GM06990 (cell line): Measurements from ENCODE around the gene KCTD19.

ENCODE experiments used
- DNase-seq: peaks from one replicate; pipeline ENCODE4 v3.0.0-alpha.2; 2011; ENCODE audit not compliant: insufficient read length; ENCODE audit errors: extremely low read depth
- H3K27me3 ChIP-seq: replicated peaks from 2 replicates; pipeline ENCODE4 v1.6.0; 2011; ENCODE audit warnings: low read length; ENCODE audit not compliant: control insufficient read depth, insufficient read depth
- H3K36me3 ChIP-seq: 2 replicates; pipeline ENCODE4 v1.5.1; 2011; ENCODE audit warnings: low read length; ENCODE audit not compliant: control insufficient read depth, insufficient read depth
- H3K4me3 ChIP-seq: replicated peaks from 2 replicates; pipeline ENCODE4 v1.5.1; 2011; ENCODE audit warnings: low read depth, mild to moderate bottlenecking, control low read depth, low read length
- TF ChIP-seq, protein P1 (sequence below): IDR thresholded peaks from 2 replicates; pipeline ENCODE4 v1.5.1; 2011; ENCODE audit warnings: low read length, control low read depth, mild to moderate bottlenecking, inconsistent platforms; ENCODE audit not compliant: insufficient read depth, poor library complexity, severe bottlenecking

Gene KCTD19

DNA sequence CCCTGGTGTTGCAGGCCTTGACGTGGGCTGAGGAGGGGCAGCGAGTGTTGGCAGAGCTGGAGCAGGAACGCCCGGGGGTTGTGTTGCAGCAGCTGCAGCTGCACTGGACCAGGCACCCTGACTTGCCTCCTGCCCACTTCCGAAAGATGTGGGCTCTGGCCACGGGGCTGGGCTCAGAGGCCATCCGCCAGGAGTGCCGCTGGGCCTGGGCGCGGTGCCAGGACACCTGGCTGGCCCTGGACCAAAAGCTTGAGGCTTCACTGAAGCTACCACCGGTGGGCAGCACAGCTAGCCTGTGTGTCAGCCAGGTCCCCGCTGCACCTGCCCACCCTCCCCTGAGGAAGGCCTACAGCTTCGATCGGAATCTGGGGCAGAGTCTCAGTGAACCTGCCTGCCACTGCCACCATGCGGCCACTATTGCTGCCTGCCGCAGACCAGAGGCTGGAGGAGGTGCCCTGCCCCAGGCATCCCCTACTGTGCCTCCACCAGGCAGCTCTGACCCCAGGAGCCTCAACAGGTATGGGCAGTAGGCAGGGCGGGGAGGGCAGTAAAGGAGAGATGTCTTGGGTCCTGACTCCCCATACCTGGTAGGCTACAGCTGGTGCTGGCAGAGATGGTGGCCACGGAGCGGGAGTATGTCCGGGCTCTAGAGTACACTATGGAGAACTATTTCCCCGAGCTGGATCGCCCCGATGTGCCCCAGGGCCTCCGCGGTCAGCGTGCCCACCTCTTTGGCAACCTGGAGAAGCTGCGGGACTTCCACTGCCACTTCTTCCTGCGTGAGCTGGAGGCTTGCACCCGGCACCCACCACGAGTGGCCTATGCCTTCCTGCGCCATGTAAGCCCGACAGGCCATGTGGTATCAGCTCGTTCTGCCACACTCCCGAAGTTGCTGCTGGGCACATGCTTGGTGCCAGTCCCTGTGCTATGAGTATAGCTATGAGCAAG, 41.6 kb downstream of the KCTD19 start:
- H3K27me3 ChIP-seq = no peaks in the 10 kb centered on the region; the same call in 1 of the 2 replicates
- no peak overlapping the region for H3K4me3 ChIP-seq
- TF ChIP-seq, protein P1, sequence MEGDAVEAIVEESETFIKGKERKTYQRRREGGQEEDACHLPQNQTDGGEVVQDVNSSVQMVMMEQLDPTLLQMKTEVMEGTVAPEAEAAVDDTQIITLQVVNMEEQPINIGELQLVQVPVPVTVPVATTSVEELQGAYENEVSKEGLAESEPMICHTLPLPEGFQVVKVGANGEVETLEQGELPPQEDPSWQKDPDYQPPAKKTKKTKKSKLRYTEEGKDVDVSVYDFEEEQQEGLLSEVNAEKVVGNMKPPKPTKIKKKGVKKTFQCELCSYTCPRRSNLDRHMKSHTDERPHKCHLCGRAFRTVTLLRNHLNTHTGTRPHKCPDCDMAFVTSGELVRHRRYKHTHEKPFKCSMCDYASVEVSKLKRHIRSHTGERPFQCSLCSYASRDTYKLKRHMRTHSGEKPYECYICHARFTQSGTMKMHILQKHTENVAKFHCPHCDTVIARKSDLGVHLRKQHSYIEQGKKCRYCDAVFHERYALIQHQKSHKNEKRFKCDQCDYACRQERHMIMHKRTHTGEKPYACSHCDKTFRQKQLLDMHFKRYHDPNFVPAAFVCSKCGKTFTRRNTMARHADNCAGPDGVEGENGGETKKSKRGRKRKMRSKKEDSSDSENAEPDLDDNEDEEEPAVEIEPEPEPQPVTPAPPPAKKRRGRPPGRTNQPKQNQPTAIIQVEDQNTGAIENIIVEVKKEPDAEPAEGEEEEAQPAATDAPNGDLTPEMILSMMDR = peak; percentile 14
- DNase-seq = no peak
- H3K36me3 ChIP-seq = no peaks in the 10 kb centered on the region

DNA sequence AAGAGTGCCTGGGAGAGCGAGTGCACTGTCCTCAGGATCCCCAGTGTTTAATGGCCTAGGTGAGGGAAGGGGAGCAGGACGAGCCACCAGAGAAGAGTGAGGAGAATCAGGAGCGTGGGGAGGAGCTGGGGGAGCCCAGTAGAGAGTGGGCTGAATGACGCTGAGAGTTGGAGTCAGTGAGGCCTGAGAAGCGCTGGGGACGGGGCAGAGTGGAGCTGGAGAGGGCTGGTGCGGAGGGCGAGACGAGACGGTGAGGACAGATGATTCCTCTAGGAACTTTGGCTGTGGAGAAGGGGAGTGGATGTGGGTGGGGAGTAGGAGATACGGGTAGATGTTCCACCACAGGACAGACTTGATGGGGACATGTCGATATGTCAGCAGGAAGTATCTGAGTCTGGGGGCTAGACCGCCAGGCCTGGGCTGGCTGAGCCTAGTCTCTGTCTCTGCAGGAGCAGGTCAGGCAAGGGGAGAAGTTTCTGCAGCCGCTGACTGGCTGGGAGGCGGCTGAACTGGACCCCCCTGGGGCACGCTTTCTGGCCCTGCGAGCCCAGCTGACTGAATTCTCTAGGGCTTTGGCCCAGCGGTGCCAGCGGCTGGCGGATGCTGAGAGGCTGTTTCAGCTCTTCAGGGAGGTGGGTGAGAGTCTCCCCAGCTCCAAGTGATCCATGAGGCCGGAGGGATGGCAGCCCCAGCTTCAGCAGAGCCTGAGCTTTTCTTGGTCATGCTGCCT, 42.5 kb downstream of the KCTD19 start:
- Histone ChIP-seq H3K4me3 (no peak overlapping the region), H3K27me3 (no peaks in the 10 kb centered on the region; the same call in 1 of the 2 replicates), H3K36me3 (no peaks in the 10 kb centered on the region)
- TF ChIP-seq, protein P1 = no peak
- DNase-seq = no peak

DNA sequence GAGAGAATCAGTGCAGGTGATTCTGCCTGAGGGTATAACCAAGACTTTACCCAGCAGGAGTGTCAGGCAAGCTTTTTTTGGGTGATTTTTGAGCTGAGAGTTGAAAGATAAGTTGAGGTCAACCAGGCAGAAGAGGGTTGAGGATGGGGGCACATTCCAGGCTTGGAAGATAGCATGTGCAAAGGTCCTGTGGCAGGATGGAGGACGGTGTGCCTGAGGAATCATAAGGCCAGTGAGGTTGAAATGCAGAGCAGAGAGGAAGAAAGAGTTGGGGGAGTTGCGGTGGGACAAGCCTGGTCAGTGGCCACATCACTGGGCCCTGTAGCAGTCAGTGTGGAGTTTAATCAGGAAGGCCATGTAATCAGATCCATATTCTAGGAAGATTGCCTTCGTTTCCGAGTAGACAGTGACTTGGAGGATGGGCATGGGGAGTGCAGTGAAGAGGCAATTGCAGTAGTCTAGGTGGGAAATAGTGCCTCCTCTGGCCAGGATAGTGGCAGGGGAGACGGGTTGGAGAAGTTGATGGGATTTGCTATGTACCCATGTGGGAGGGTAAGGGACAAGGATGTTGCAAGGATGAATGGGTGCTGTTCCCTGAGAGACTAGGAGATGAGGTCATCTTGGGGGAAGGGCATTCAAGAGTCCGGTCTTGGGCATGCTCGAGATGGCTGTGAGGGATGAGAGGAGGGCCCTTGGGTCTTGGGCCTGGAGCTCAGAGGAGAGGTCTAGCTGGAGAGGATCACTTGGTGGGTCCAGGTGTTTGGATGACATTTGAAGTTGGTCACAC, 43.3 kb downstream of the KCTD19 start:
- DNase-seq = no peak
- TF ChIP-seq, protein P1 = peak; percentile 12
- no peaks in the 10 kb centered on the region for H3K36me3 ChIP-seq
- no peaks in the 10 kb centered on the region; the same call in 1 of the 2 replicates for H3K27me3 ChIP-seq
- no peak overlapping the region for H3K4me3 ChIP-seq

DNA sequence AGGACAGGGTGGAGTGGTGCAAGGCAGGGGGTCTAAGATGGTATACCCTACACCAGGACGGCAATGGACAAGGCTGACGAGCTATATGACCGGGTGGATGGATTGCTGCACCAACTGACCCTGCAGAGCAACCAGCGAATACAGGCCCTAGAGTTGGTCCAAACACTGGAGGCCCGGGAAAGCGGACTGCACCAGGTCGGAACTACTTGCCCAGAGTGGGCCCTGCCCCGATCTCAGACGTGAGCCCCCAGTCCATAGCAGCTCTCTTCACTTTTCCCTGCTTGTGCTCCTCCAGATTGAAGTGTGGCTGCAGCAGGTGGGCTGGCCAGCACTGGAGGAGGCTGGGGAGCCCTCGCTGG, 44.1 kb downstream of the KCTD19 start:
- DNase-seq = no peak
- H3K36me3 ChIP-seq = no peaks in the 10 kb centered on the region
- TF ChIP-seq, protein P1 = no peak
- H3K27me3 ChIP-seq = no peaks in the 10 kb centered on the region; the same call in 1 of the 2 replicates
- no peak overlapping the region for H3K4me3 ChIP-seq

DNA sequence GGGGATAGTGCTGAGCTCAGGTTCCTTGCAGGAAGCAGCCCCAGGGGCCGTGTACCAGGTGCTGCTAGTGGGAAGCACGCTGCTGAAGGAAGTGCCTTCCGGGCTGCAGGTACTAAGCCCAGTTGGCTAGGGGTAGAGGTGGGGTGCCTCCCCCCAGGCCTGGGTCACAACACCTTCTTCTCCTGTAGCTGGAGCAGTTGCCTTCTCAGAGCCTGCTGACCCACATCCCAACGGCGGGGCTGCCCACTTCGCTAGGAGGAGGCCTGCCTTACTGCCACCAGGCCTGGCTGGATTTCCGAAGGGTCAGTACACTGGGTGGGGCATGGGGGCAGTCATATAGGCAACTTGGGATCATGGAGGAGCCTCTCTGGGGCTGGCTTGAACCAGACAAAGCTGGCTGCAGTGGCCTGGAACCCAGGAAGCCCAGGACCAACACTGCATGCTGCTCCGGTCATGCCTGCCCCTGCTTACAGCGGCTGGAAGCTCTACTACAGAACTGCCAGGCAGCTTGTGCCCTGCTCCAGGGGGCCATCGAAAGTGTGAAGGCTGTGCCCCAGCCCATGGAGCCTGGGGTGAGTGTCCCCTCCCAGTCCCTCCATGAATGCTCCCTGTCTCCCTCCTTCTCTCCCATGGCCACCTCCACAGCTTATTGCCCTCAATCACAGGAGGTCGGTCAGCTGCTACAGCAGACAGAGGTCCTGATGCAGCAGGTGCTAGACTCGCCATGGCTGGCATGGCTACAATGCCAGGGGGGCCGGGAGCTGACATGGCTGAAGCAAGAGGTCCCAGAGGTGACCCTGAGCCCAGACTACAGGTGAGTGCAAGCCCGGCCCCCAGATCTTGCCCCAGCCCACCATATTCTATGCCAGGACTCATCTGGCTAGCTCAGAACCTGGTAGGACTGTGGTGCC, 44.8 kb downstream of the KCTD19 start:
- Histone ChIP-seq H3K36me3 (no peaks in the 10 kb centered on the region), H3K4me3 (no peak overlapping the region), H3K27me3 (no peaks in the 10 kb centered on the region; the same call in 1 of the 2 replicates)
- DNase-seq = no peak
- TF ChIP-seq, protein P1 = no peak
